Panc1 (cell line): Measurements from ENCODE around the gene CENPH. TPM values are rescaled to one million over a fixed set of nuclear protein-coding genes. Genes with fewer than 3 reads are reported as not detected.

Experiments
- ATAC-seq: fragments of 200-7000 bp; cut with Tn5 transposase; 2 replicates; pipeline ENCODE4 v1.9.1; 2020; ENCODE audit warnings: mild to moderate bottlenecking, moderate library complexity
- BruUV-seq: library from RNA; stranded (reverse); fragments of 400-500 nt; replicated peaks from 2 replicates; lab custom pipeline; 2021; lab: Mats Ljungman, UMichigan
- CTCF ChIA-PET: fragments of 300-600 bp; sonication (Branson Sonifier 250); formaldehyde crosslinking; loops from one replicate; lab custom pipeline; 2022; ENCODE audit warnings: antibody characterized with exemption; lab: Charles Lee
- POLR2A ChIA-PET: fragments of 300-600 bp; sonication (Branson Sonifier 250); formaldehyde crosslinking; loops from one replicate; lab custom pipeline; 2022; ENCODE audit warnings: antibody characterized with exemption; lab: Charles Lee
- DNase-seq: peaks from one replicate; pipeline ENCODE4 v3.0.0-alpha.2; 2010; ENCODE audit warnings: low read depth, low spot score
- H3K27ac ChIP-seq: 2 replicates; pipeline ENCODE4 v1.5.1; 2011; ENCODE audit warnings: mild to moderate bottlenecking, low read length, inconsistent platforms
- H3K27me3 ChIP-seq: fragments of 200-500 bp; sonication (Bioruptor generic); 2 replicates; pipeline ENCODE4 v1.6.0; 2014; ENCODE audit warnings: low read length, inconsistent platforms; ENCODE audit not compliant: control insufficient read depth, insufficient read depth
- H3K36me3 ChIP-seq: fragments of 200-500 bp; sonication (Bioruptor generic); 2 replicates; pipeline ENCODE4 v1.5.1; 2014; ENCODE audit warnings: inconsistent platforms, mild to moderate bottlenecking, low read length, moderate library complexity; ENCODE audit not compliant: control insufficient read depth, insufficient read depth
- H3K4me1 ChIP-seq: 2 replicates; pipeline ENCODE4 v1.5.1; 2011; ENCODE audit warnings: inconsistent platforms, mild to moderate bottlenecking, low read length, moderate library complexity; ENCODE audit not compliant: control insufficient read depth, insufficient read depth
- H3K4me3 ChIP-seq, 2 experiments: 2 replicates each; pipeline ENCODE4 v1.5.1; 2011 to 2012; ENCODE audit warnings: low read depth in 2 of 2, low read length in 2 of 2, mild to moderate bottlenecking in 2 of 2, inconsistent platforms in 1 of 2, moderate library complexity in 1 of 2
- H3K9me3 ChIP-seq: fragments of 200-500 bp; sonication (Bioruptor generic); 2 replicates; pipeline ENCODE4 v1.5.1; 2014; ENCODE audit warnings: low read depth, mild to moderate bottlenecking, inconsistent platforms, low read length, moderate library complexity; ENCODE audit not compliant: control insufficient read depth, insufficient read depth
- POLR2AphosphoS5 ChIP-seq: IDR thresholded peaks from 2 replicates; pipeline ENCODE4 v1.6.1; 2012; ENCODE audit warnings: mild to moderate bottlenecking, low read depth, low read length, moderate library complexity
- SIN3A ChIP-seq: IDR thresholded peaks from 2 replicates; pipeline ENCODE4 v1.6.1; 2012; ENCODE audit warnings: low read depth, mild to moderate bottlenecking, low read length, moderate library complexity, borderline replicate concordance; ENCODE audit not compliant: insufficient read depth
- TCF7L2 ChIP-seq: IDR thresholded peaks from 2 replicates; pipeline ENCODE4 v1.6.1; 2011; ENCODE audit warnings: mild to moderate bottlenecking, low read depth, low read length, inconsistent platforms
- in situ Hi-C: cut with HindIII; loops from 2 replicates; pipeline ENCODE4 v1.10.0; 2016; ENCODE audit warnings: low sequenced_read_pairs, low pct_unique_long_range_greater_than_20kb
- intact Hi-C: fragments of 100-400 bp; cut with micrococcal nuclease; formaldehyde crosslinking; loops from one replicate; pipeline ENCODE4 v1.10.0; 2022; ENCODE audit not compliant: unreplicated experiment
- total RNA-seq: library from RNA; stranded (reverse); gene quantifications from one replicate; pipeline ENCODE4 v1.2.1, GENCODE V29; 2021; ENCODE audit not compliant: unreplicated experiment
- TF ChIP-seq, protein P1 (sequence below): fragments of 450-650 bp; IDR thresholded peaks from 2 replicates; pipeline ENCODE4 v1.5.1; 2017; ENCODE audit warnings: mild to moderate bottlenecking
- TF ChIP-seq, protein P2 (sequence below), 2 experiments: IDR thresholded peaks; 2 replicates each; pipeline ENCODE4 v1.6.1; 2011 to 2012; ENCODE audit warnings: low read depth in 2 of 2, control low read depth in 1 of 2, low read length in 1 of 2, mild to moderate bottlenecking in 1 of 2, moderate library complexity in 1 of 2; ENCODE audit not compliant: insufficient read depth in 1 of 2

The CENPH gene
- total RNA-seq, 1 experiment from 2014 or later = 35.6 TPM

DNA sequence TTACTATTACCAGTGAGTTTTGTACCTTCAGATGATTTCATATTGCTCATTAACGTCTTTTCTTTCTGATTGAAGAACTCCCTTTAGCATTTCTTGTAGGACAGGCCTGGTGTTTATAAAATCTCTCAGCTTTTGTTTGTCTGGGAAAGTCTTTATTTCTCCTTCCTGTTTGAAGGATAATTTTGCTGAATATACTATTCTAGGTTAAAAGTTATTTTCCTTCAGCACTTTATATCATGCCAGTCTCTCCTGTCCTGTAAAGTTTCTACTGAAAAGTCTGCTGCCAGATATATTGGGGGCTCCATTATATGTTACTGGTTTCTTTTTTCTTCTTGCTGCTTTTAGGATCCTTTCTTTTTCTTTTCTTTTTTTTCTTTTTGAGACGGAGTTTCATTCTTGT lies 58.6 kb downstream of the CENPH start:
- ChIA-PET CTCF (no interaction called here), POLR2A (no interaction called here)
- Histone ChIP-seq H3K27ac (no peak overlapping the region), H3K4me1 (peaks cover 3% of the 10 kb centered on the region; the same call in 1 of the 2 replicates), H3K36me3 (no peaks in the 10 kb centered on the region; the same call in 1 of the 2 replicates), H3K27me3 (no peaks in the 10 kb centered on the region), H3K9me3 (no peaks in the 10 kb centered on the region), H3K4me3 (no peak overlapping the region)
- ATAC-seq = no peak
- intact Hi-C loops = no loop called here
- BruUV-seq = no TSS peak
- DNase-seq = no peak
- in situ Hi-C loops = no loop called here
- TF ChIP-seq SIN3A = no peak
- TF ChIP-seq, protein P1, sequence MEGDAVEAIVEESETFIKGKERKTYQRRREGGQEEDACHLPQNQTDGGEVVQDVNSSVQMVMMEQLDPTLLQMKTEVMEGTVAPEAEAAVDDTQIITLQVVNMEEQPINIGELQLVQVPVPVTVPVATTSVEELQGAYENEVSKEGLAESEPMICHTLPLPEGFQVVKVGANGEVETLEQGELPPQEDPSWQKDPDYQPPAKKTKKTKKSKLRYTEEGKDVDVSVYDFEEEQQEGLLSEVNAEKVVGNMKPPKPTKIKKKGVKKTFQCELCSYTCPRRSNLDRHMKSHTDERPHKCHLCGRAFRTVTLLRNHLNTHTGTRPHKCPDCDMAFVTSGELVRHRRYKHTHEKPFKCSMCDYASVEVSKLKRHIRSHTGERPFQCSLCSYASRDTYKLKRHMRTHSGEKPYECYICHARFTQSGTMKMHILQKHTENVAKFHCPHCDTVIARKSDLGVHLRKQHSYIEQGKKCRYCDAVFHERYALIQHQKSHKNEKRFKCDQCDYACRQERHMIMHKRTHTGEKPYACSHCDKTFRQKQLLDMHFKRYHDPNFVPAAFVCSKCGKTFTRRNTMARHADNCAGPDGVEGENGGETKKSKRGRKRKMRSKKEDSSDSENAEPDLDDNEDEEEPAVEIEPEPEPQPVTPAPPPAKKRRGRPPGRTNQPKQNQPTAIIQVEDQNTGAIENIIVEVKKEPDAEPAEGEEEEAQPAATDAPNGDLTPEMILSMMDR = no peak
- no peak for TF ChIP-seq TCF7L2
- no peak for TF ChIP-seq POLR2AphosphoS5
- TF ChIP-seq, protein P2, sequence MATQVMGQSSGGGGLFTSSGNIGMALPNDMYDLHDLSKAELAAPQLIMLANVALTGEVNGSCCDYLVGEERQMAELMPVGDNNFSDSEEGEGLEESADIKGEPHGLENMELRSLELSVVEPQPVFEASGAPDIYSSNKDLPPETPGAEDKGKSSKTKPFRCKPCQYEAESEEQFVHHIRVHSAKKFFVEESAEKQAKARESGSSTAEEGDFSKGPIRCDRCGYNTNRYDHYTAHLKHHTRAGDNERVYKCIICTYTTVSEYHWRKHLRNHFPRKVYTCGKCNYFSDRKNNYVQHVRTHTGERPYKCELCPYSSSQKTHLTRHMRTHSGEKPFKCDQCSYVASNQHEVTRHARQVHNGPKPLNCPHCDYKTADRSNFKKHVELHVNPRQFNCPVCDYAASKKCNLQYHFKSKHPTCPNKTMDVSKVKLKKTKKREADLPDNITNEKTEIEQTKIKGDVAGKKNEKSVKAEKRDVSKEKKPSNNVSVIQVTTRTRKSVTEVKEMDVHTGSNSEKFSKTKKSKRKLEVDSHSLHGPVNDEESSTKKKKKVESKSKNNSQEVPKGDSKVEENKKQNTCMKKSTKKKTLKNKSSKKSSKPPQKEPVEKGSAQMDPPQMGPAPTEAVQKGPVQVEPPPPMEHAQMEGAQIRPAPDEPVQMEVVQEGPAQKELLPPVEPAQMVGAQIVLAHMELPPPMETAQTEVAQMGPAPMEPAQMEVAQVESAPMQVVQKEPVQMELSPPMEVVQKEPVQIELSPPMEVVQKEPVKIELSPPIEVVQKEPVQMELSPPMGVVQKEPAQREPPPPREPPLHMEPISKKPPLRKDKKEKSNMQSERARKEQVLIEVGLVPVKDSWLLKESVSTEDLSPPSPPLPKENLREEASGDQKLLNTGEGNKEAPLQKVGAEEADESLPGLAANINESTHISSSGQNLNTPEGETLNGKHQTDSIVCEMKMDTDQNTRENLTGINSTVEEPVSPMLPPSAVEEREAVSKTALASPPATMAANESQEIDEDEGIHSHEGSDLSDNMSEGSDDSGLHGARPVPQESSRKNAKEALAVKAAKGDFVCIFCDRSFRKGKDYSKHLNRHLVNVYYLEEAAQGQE (IDR thresholded peaks at IDR 0.05; ENCODE audit: insufficient read depth in 1 of 2, low read depth in 2 of 2, low read length in 1 of 2) = no peak

DNA sequence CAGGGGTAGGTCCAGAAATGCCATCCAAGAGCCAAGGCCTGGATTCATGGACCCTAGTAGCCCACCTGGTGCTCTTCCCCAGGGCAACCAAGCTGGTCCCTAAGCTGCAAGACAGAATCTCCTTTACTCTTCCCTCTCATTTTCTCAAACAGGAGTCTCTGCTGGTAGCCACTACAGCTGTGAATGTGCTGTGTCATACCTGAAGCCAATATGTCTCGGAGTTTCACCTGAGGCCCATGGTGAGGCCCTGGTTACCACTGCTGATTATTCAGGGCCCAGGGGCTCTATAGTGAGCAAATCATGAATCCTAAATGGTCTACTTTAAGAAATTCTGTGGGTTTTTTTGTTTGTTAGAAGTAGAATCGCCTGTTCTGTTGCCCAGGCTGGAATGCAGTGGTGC lies 61.2 kb downstream of the CENPH start:
- no TSS peak for BruUV-seq
- ChIA-PET CTCF (no interaction called here), POLR2A (no interaction called here)
- Histone ChIP-seq H3K4me1 (peaks cover 3% of the 10 kb centered on the region; the same call in 1 of the 2 replicates), H3K36me3 (peaks cover 4% of the 10 kb centered on the region; the same call in 1 of the 2 replicates), H3K27me3 (no peaks in the 10 kb centered on the region), H3K4me3 (no peak overlapping the region), H3K9me3 (no peaks in the 10 kb centered on the region), H3K27ac (0 out of 2 replicates have a peak overlapping the region, but pooled peaks have one; percentile 8)
- intact Hi-C loops = no loop called here
- in situ Hi-C loops = no loop called here
- ATAC-seq (no peak), DNase-seq (no peak)
- TF ChIP-seq, protein P2 (IDR thresholded peaks at IDR 0.05; ENCODE audit: insufficient read depth in 1 of 2, low read depth in 2 of 2, low read length in 1 of 2) = no peak
- no peak for TF ChIP-seq POLR2AphosphoS5
- TF ChIP-seq TCF7L2 = no peak
- TF ChIP-seq, protein P1 = no peak
- TF ChIP-seq SIN3A = no peak
